IMR-90 (cell line): ENCODE measurements around the gene PCYT1A. TPM values are rescaled to one million over a fixed set of nuclear protein-coding genes. Genes with fewer than 3 reads are reported as not detected.
A peak's percentile ranks its signal among the peaks of the same experiment; 100 is the strongest.

ENCODE experiments used
- ATAC-seq: fragments of 200-7000 bp; cut with Tn5 transposase; 2 replicates; pipeline ENCODE4 v1.9.1; 2020; ENCODE audit warnings: low read depth, mild to moderate bottlenecking, moderate library complexity
- BruUV-seq: library from RNA; stranded (reverse); fragments of 400-500 nt; replicated peaks from 2 replicates; lab custom pipeline; 2021; lab: Mats Ljungman, UMichigan
- CTCF ChIA-PET: fragments of 300-600 bp; formaldehyde crosslinking; extraction: SDS; loops from one replicate; lab custom pipeline; 2021; ENCODE audit warnings: antibody characterized with exemption; lab: Yijun Ruan, JAX
- POLR2A ChIA-PET: fragments of 300-600 bp; sonication (Branson Sonifier 250); formaldehyde crosslinking; loops from one replicate; lab custom pipeline; 2022; ENCODE audit warnings: antibody characterized with exemption; ENCODE audit not compliant: unreplicated experiment; lab: Charles Lee
- DNase-seq: peaks from one replicate; pipeline ENCODE4 v3.0.0; 2013
- H2AFZ ChIP-seq: replicated peaks from 2 replicates; pipeline ENCODE3; 2013; ENCODE audit warnings: low read length, mild to moderate bottlenecking; ENCODE audit not compliant: poor library complexity
- H2AK5ac ChIP-seq: 2 replicates; pipeline ENCODE4 v1.6.1; 2013; ENCODE audit warnings: low read depth, low read length, inconsistent platforms
- H2AK9ac ChIP-seq: replicated peaks from 2 replicates; pipeline ENCODE3; 2013; ENCODE audit warnings: mild to moderate bottlenecking, low read depth, low read length, moderate library complexity; ENCODE audit not compliant: poor library complexity
- H2BK120ac ChIP-seq: 2 replicates; pipeline ENCODE4 v1.6.1; 2013; ENCODE audit warnings: low read depth, low read length, inconsistent platforms
- H2BK15ac ChIP-seq: 3 replicates; pipeline ENCODE4 v1.6.1; 2013; ENCODE audit warnings: low read depth, low read length, inconsistent platforms
- H2BK20ac ChIP-seq: 2 replicates; pipeline ENCODE4 v1.6.1; 2013; ENCODE audit warnings: low read depth, mild to moderate bottlenecking, inconsistent platforms, low read length, moderate library complexity
- H2BK5ac ChIP-seq: 2 replicates; pipeline ENCODE4 v1.6.1; 2013; ENCODE audit warnings: mild to moderate bottlenecking, low read depth, low read length, inconsistent platforms; ENCODE audit not compliant: poor library complexity, severe bottlenecking
- H3K14ac ChIP-seq: replicated peaks from 2 replicates; pipeline ENCODE4 v1.6.1; 2013; ENCODE audit warnings: low read depth, low read length, inconsistent platforms
- H3K18ac ChIP-seq: 2 replicates; pipeline ENCODE4 v1.6.1; 2013; ENCODE audit warnings: low read depth, low read length, control low read depth
- H3K23ac ChIP-seq: 2 replicates; pipeline ENCODE4 v1.6.1; 2013; ENCODE audit warnings: low read depth, low read length, inconsistent platforms
- H3K27ac ChIP-seq: 2 replicates; pipeline ENCODE4 v1.5.1; 2013; ENCODE audit warnings: mild to moderate bottlenecking, control low read depth, low read length; ENCODE audit not compliant: insufficient read depth
- H3K27me3 ChIP-seq: 2 replicates; pipeline ENCODE4 v1.6.1; 2013; ENCODE audit warnings: low read length; ENCODE audit not compliant: control insufficient read depth, insufficient read depth
- H3K36me3 ChIP-seq: 2 replicates; pipeline ENCODE4 v1.6.1; 2013; ENCODE audit warnings: low read length, mixed read lengths; ENCODE audit not compliant: control insufficient read depth, insufficient read depth
- H3K4ac ChIP-seq: 2 replicates; pipeline ENCODE4 v1.6.1; 2013; ENCODE audit warnings: low read depth, low read length, inconsistent platforms
- H3K4me1 ChIP-seq: 2 replicates; pipeline ENCODE4 v1.6.1; 2013; ENCODE audit warnings: low read length, mixed read lengths; ENCODE audit not compliant: control insufficient read depth, insufficient read depth
- H3K4me2 ChIP-seq: 2 replicates; pipeline ENCODE4 v1.6.1; 2013; ENCODE audit warnings: low read depth, mild to moderate bottlenecking, control low read depth, low read length, moderate library complexity
- H3K4me3 ChIP-seq: 2 replicates; pipeline ENCODE4 v1.5.1; 2013; ENCODE audit warnings: low read depth, mild to moderate bottlenecking, control low read depth, low read length, moderate library complexity; ENCODE audit not compliant: insufficient read depth
- H3K56ac ChIP-seq: 2 replicates; pipeline ENCODE4 v1.6.1; 2013; ENCODE audit warnings: low read length, inconsistent platforms; ENCODE audit not compliant: insufficient read depth; ENCODE audit errors: extremely low read depth
- H3K79me1 ChIP-seq, 2 experiments: 2 replicates each; pipeline ENCODE4 v1.6.1; 2013; ENCODE audit warnings: low read length in 2 of 2, inconsistent platforms in 1 of 2, low read depth in 1 of 2
- H3K9ac ChIP-seq: 2 replicates; pipeline ENCODE4 v1.6.1; 2013; ENCODE audit warnings: low read depth, low read length, control low read depth
- H3K9me1 ChIP-seq: 2 replicates; pipeline ENCODE4 v1.6.1; 2013; ENCODE audit warnings: low read length, inconsistent platforms; ENCODE audit not compliant: insufficient read depth
- H3K9me3 ChIP-seq: 2 replicates; pipeline ENCODE4 v1.6.1; 2013; ENCODE audit warnings: low read length; ENCODE audit not compliant: control insufficient read depth, insufficient read depth
- H4K20me1 ChIP-seq: 2 replicates; pipeline ENCODE4 v1.6.1; 2013; ENCODE audit warnings: low read length, inconsistent platforms; ENCODE audit not compliant: insufficient read depth
- H4K5ac ChIP-seq: 2 replicates; pipeline ENCODE4 v1.6.1; 2013; ENCODE audit warnings: mild to moderate bottlenecking, low read depth, low read length, control low read depth
- H4K8ac ChIP-seq, 2 experiments: 2 replicates each; pipeline ENCODE4 v1.6.1; 2013; ENCODE audit warnings: low read depth in 2 of 2, low read length in 2 of 2, control low read depth in 1 of 2, inconsistent platforms in 1 of 2
- H4K91ac ChIP-seq: 2 replicates; pipeline ENCODE4 v1.6.1; 2013; ENCODE audit warnings: low read depth, low read length, inconsistent platforms; ENCODE audit not compliant: insufficient read depth
- CHD1 ChIP-seq: IDR thresholded peaks from 2 replicates; pipeline ENCODE4 v1.6.1; 2012; ENCODE audit warnings: low read depth, low read length, improper control_type of control experiment
- CTCF ChIP-seq: conservative IDR thresholded peaks from 2 replicates; pipeline ENCODE4 v1.5.1; 2012; ENCODE audit warnings: mild to moderate bottlenecking, low read depth, low read length, improper control_type of control experiment
- whole genome bisulfite sequencing, 2 experiments: methylation state at CpG; one replicate each; pipeline versions ENCODE4 v1.1.5 to v1.1.7; 2013; ENCODE audit warnings: missing lambda C conversion rate in 2 of 2; ENCODE audit not compliant: insufficient read length in 1 of 2; ENCODE audit errors: extremely low coverage in 2 of 2; 5-methylcytosine and 5-hydroxymethylcytosine counted together
- dilution Hi-C: fragments of 300-500 bp; cut with HindIII; formaldehyde crosslinking; loops from one replicate; pipeline ENCODE4 v1.14.3; 2018; ENCODE audit warnings: low sequenced_read_pairs; ENCODE audit not compliant: unreplicated experiment
- in situ Hi-C: fragments of 300-500 bp; cut with MboI; formaldehyde crosslinking; loops from 3 replicates; pipeline ENCODE4 v1.14.3; 2019; ENCODE audit warnings: low sequenced_read_pairs, inconsistent platforms, mixed read lengths
- intact Hi-C: fragments of 100-400 bp; cut with micrococcal nuclease; formaldehyde crosslinking; loops from 2 replicates; pipeline ENCODE4 v1.10.0; 2022
- polyA plus RNA-seq, 3 experiments: library from polyadenylated mRNA; depleted of rRNA; stranded (reverse); fragments of >200 nt; gene quantifications; 2 replicates each; pipeline ENCODE4 v1.2.3, GENCODE V29; 2012; ENCODE audit warnings: low replicate concordance in 1 of 3
- total RNA-seq: library from RNA; depleted of rRNA; stranded (reverse); fragments of >200 nt; gene quantifications from 2 replicates; pipeline ENCODE4 v1.2.3, GENCODE V29; 2012

PCYT1A gene
- total and polyA plus RNA-seq, 2 of the 4 experiments (the other 2 are of a cell fraction), result 62.8 to 127 TPM

- Histone ChIP-seq H2BK120ac (peak overlapping the region; percentile 46; the same call in 1 of the 2 replicates), H3K4me3 (no peak overlapping the region), H3K79me1 (peaks cover 9 to 24% of the 10 kb centered on the region in 2 experiments), H3K14ac (peak overlapping the region; percentile 7; the same call in 1 of the 2 replicates), H4K5ac (peak overlapping the region; percentile 20; the same call in 1 of the 2 replicates), H3K4me2 (no peak overlapping the region), H2AK9ac (peak overlapping the region; percentile 73), H3K9me1 (peaks cover 9% of the 10 kb centered on the region; the same call in 1 of the 2 replicates), H3K27me3 (no peaks in the 10 kb centered on the region), H3K23ac (peak overlapping the region; percentile 90; the same call in 1 of the 2 replicates), H2BK20ac (no peak overlapping the region), H2BK5ac (no peak overlapping the region), H3K9me3 (no peaks in the 10 kb centered on the region), H2BK15ac (no peak overlapping the region), H3K18ac (no peak overlapping the region), H3K56ac (no peak overlapping the region), H4K8ac (peak overlapping the region in 1 of 2 experiments; percentile 66; a peak in 1 of 4 replicates), H3K4ac (peak overlapping the region; percentile 36; the same call in 1 of the 2 replicates), H4K91ac (peak overlapping the region; percentile 21; the same call in 1 of the 2 replicates), H3K4me1 (no peaks in the 10 kb centered on the region; the same call in 1 of the 2 replicates), H3K36me3 (no peaks in the 10 kb centered on the region), H3K9ac (no peak overlapping the region), H2AFZ (peak overlapping the region; percentile 53), H3K27ac (no peak overlapping the region), H4K20me1 (no peaks in the 10 kb centered on the region; the same call in none of the 2 replicates), H2AK5ac (peak overlapping the region; percentile 2; the same call in 1 of the 2 replicates)
- ATAC-seq, result no peak
- TF ChIP-seq CTCF (no peak), CHD1 (no peak)
- dilution Hi-C loops (no loop called here), intact Hi-C loops (no loop called here), in situ Hi-C loops (no loop called here)
- no TSS peak for BruUV-seq
- ChIA-PET CTCF (interaction anchor here (0.7 kb wide), 1 partner anchor 12 kb away, joined by 3 read pairs; no protein-coding TSS in a partner anchor), POLR2A (interaction anchor here (0.9 kb wide), 1 partner anchor 21 kb away, joined by 6 read pairs; no protein-coding TSS in a partner anchor)
- WGBS, 2 experiments, result 74% methylated on average over 3 of the region's 3 CpGs; no CpG with 5 or more reads in 1 of the 2 experiments
- no peak for DNase-seq
Measured at GRCh38 chr3:196320137-196320536, 32.6 kb upstream of the PCYT1A start.
